Measurements from ENCODE around the gene DNAH9.

Gene DNAH9

GRCh38 chr17:11780621-11781020 lies 182.4 kb downstream of the DNAH9 start:
- peaks cover 48% of the 10 kb centered on the region for H3K9me3 Mint-ChIP-seq
- no peak overlapping the region for H3K27ac Mint-ChIP-seq
- H3K27me3 Mint-ChIP-seq: no peaks in the 10 kb centered on the region
- intact Hi-C loops (cut with micrococcal nuclease): no loop called here
- no peak overlapping the region for H3K4me3 Mint-ChIP-seq
- no peaks in the 10 kb centered on the region for H3K36me3 Mint-ChIP-seq (ENCODE audit: low read depth)
- H3K4me1 Mint-ChIP-seq (ENCODE audit: low read depth): no peaks in the 10 kb centered on the region

- intact Hi-C loops (cut with micrococcal nuclease): no loop called here
- no peaks in the 10 kb centered on the region for H3K27me3 Mint-ChIP-seq
- no peak overlapping the region for H3K27ac Mint-ChIP-seq
- no peak overlapping the region for H3K4me3 Mint-ChIP-seq
- no peaks in the 10 kb centered on the region for H3K36me3 Mint-ChIP-seq (ENCODE audit: low read depth)
- no peaks in the 10 kb centered on the region for H3K4me1 Mint-ChIP-seq (ENCODE audit: low read depth)
- H3K9me3 Mint-ChIP-seq: peaks cover 59% of the 10 kb centered on the region
These were observed 188.6 kb downstream of the DNAH9 start for GRCh38 chr17:11786711-11787438.

DNA sequence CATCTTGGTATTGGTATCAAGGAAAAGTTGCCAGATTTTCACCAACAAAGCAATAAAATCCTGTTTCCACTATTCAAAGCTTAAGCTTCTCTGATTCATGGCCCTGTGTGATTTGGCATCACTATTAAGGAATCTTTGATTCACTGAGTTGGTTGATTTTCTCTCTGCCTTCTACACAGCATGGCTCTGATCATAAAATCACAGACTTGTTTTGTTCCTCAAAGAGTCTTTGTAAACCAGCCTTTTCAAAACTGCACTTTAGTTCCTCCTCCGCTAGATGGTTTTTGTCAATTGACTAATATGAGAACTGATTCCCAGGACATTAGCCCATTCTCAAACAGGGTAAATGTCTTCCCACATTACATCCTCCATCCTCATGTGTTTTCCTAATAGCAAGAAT lies 197.6 kb downstream of the DNAH9 start:
- Mint-ChIP-seq H3K36me3 (ENCODE audit: low read depth) (no peaks in the 10 kb centered on the region), H3K27ac (no peak overlapping the region), H3K9me3 (peaks cover 37% of the 10 kb centered on the region), H3K4me3 (no peak overlapping the region), H3K4me1 (ENCODE audit: low read depth) (no peaks in the 10 kb centered on the region), H3K27me3 (no peaks in the 10 kb centered on the region)
- intact Hi-C loops (cut with micrococcal nuclease): no loop called here

DNA sequence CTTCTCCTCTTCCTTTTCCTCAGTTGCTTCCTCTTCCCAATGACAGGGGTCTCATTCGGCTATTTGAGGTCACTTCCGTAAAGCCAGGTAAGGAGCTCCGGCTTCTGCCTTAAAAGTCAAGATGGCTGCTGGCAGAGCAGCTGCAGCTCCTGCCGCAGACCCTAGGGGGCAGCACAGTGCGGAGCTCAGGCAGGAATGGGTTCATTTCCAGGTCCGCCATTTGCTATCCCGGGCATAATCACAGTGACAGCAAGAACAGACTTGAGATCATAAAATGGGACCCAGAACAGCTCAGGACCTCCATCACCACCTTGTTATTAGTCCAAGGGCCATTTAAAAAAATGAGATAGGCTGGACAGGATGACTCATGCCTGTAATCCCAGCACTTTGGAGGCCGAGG lies 199.5 kb downstream of the DNAH9 start:
- intact Hi-C loops (cut with micrococcal nuclease): no loop called here
- Mint-ChIP-seq H3K9me3 (peaks cover 25% of the 10 kb centered on the region), H3K4me3 (no peak overlapping the region), H3K27ac (no peak overlapping the region), H3K27me3 (no peaks in the 10 kb centered on the region), H3K36me3 (ENCODE audit: low read depth) (no peaks in the 10 kb centered on the region), H3K4me1 (ENCODE audit: low read depth) (no peaks in the 10 kb centered on the region)

DNA sequence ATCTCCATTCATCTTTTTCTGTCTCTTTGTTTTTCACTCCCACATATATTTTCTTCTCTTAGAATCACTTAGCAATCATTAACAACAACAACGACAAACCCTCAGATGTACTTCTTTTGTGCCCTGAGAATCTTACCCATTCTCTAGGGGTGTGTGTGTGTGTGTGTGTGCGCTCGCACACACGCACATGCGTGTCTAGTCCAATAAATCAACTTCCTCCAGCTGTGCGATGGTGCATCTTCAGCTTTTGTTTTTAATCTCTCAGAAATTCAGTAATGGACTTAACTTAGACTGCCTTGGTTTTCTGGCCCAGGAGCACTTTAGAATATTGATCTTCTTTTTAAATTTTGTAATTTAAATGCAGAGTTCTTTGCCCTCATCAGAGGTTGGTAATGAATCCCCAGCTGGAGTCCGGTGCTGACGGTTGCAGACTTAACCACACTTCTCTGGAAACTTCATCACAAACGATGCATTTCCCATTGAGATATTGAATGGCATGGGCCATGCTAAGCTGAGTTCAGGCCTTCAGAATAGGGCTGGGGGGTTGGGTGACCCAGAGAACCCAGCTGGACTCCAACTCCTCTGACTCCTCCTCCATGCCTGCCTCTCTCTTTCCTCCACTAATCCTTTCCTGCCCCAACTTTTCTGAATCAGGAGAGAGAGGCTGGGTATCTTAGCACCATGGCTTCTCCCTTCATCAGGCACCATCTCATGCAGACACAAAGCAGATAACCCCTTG lies 205.1 kb downstream of the DNAH9 start:
- Mint-ChIP-seq H3K27me3 (no peaks in the 10 kb centered on the region), H3K27ac (no peak overlapping the region), H3K4me1 (ENCODE audit: low read depth) (no peaks in the 10 kb centered on the region), H3K9me3 (peaks cover 2% of the 10 kb centered on the region), H3K4me3 (no peak overlapping the region), H3K36me3 (ENCODE audit: low read depth) (no peaks in the 10 kb centered on the region)
- intact Hi-C loops (cut with micrococcal nuclease): no loop called here

- intact Hi-C loops (cut with micrococcal nuclease): no loop called here
- Mint-ChIP-seq H3K4me1 (ENCODE audit: low read depth) (no peaks in the 10 kb centered on the region), H3K27me3 (no peaks in the 10 kb centered on the region), H3K27ac (no peak overlapping the region), H3K9me3 (peaks cover 11% of the 10 kb centered on the region), H3K36me3 (ENCODE audit: low read depth) (no peaks in the 10 kb centered on the region), H3K4me3 (no peak overlapping the region)
These were observed 206.9 kb downstream of the DNAH9 start for GRCh38 chr17:11805138-11805537.

- intact Hi-C loops (cut with micrococcal nuclease): no loop called here
- Mint-ChIP-seq H3K4me1 (ENCODE audit: low read depth) (no peaks in the 10 kb centered on the region), H3K27me3 (no peaks in the 10 kb centered on the region), H3K4me3 (no peak overlapping the region), H3K27ac (no peak overlapping the region), H3K9me3 (peaks cover 16% of the 10 kb centered on the region), H3K36me3 (ENCODE audit: low read depth) (no peaks in the 10 kb centered on the region)
These were observed 207.7 kb downstream of the DNAH9 start for GRCh38 chr17:11805952-11806351.

- Mint-ChIP-seq H3K4me3 (no peak overlapping the region), H3K36me3 (ENCODE audit: low read depth) (no peaks in the 10 kb centered on the region), H3K27ac (no peak overlapping the region), H3K27me3 (no peaks in the 10 kb centered on the region), H3K9me3 (peaks cover 16% of the 10 kb centered on the region), H3K4me1 (ENCODE audit: low read depth) (no peaks in the 10 kb centered on the region)
- intact Hi-C loops (cut with micrococcal nuclease): no loop called here
These were observed 209.3 kb downstream of the DNAH9 start for GRCh38 chr17:11807606-11808005.

- Mint-ChIP-seq H3K4me3 (no peak overlapping the region), H3K4me1 (ENCODE audit: low read depth) (no peaks in the 10 kb centered on the region), H3K27ac (no peak overlapping the region), H3K36me3 (ENCODE audit: low read depth) (no peaks in the 10 kb centered on the region), H3K27me3 (no peaks in the 10 kb centered on the region), H3K9me3 (peaks cover 15% of the 10 kb centered on the region)
- intact Hi-C loops (cut with micrococcal nuclease): no loop called here
These were observed 215.0 kb downstream of the DNAH9 start for GRCh38 chr17:11813278-11813677.

- H3K4me3 Mint-ChIP-seq: no peak overlapping the region
- H3K27ac Mint-ChIP-seq: no peak overlapping the region
- no peaks in the 10 kb centered on the region for H3K36me3 Mint-ChIP-seq (ENCODE audit: low read depth)
- peaks cover 9% of the 10 kb centered on the region for H3K9me3 Mint-ChIP-seq
- intact Hi-C loops (cut with micrococcal nuclease): no loop called here
- H3K27me3 Mint-ChIP-seq: no peaks in the 10 kb centered on the region
- H3K4me1 Mint-ChIP-seq (ENCODE audit: low read depth): no peaks in the 10 kb centered on the region
These were observed 215.6 kb downstream of the DNAH9 start for GRCh38 chr17:11813871-11814270.

- H3K27me3 Mint-ChIP-seq: no peaks in the 10 kb centered on the region
- intact Hi-C loops (cut with micrococcal nuclease): no loop called here
- H3K27ac Mint-ChIP-seq: no peak overlapping the region
- H3K4me1 Mint-ChIP-seq (ENCODE audit: low read depth): no peaks in the 10 kb centered on the region
- H3K36me3 Mint-ChIP-seq (ENCODE audit: low read depth): no peaks in the 10 kb centered on the region
- no peak overlapping the region for H3K4me3 Mint-ChIP-seq
- H3K9me3 Mint-ChIP-seq: peaks cover 6% of the 10 kb centered on the region
These were observed 216.5 kb downstream of the DNAH9 start for GRCh38 chr17:11814655-11815262.

GRCh38 chr17:11816409-11816808 lies 218.1 kb downstream of the DNAH9 start:
- no peaks in the 10 kb centered on the region for H3K27me3 Mint-ChIP-seq
- H3K36me3 Mint-ChIP-seq (ENCODE audit: low read depth): no peaks in the 10 kb centered on the region
- intact Hi-C loops (cut with micrococcal nuclease): no loop called here
- no peak overlapping the region for H3K27ac Mint-ChIP-seq
- no peaks in the 10 kb centered on the region for H3K4me1 Mint-ChIP-seq (ENCODE audit: low read depth)
- H3K4me3 Mint-ChIP-seq: no peak overlapping the region
- H3K9me3 Mint-ChIP-seq: no peaks in the 10 kb centered on the region

DNA sequence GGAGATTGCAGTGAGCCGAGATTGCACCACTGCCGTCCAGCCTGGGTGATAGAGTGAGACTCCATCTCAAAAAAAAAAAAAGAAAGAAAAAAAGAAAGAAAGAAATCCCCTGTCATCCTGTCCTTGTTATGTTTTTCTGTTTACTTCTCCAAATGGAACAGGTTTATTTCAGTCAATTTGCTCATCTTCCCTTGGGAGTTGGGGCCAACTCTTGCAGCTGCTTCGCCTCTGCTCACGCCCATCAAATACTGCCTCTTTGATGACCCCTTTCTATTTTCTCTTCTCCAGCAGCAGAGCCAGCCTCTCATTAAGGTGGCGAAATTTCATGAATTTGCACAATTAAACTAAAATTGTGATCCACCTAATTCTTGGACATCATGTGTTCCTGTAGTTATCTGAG lies 225.6 kb downstream of the DNAH9 start:
- intact Hi-C loops (cut with micrococcal nuclease): no loop called here
- Mint-ChIP-seq H3K27ac (no peak overlapping the region), H3K4me3 (no peak overlapping the region), H3K36me3 (ENCODE audit: low read depth) (no peaks in the 10 kb centered on the region), H3K4me1 (ENCODE audit: low read depth) (no peaks in the 10 kb centered on the region), H3K27me3 (no peaks in the 10 kb centered on the region), H3K9me3 (peaks cover 38% of the 10 kb centered on the region)

- H3K27ac Mint-ChIP-seq: no peak overlapping the region
- H3K4me1 Mint-ChIP-seq (ENCODE audit: low read depth): no peaks in the 10 kb centered on the region
- peaks cover 51% of the 10 kb centered on the region for H3K9me3 Mint-ChIP-seq
- no peak overlapping the region for H3K4me3 Mint-ChIP-seq
- no peaks in the 10 kb centered on the region for H3K27me3 Mint-ChIP-seq
- H3K36me3 Mint-ChIP-seq (ENCODE audit: low read depth): no peaks in the 10 kb centered on the region
- intact Hi-C loops (cut with micrococcal nuclease): no loop called here
These were observed 227.4 kb downstream of the DNAH9 start for GRCh38 chr17:11825572-11826209.

All from dendritic cell treated with granulocyte-macrophage colony-stimulating factor and Interleukin-4, amounts not matched to agents 40 ng/mL and 50 ng/mL, for 4 days (primary cell).